Raji (cell line): ENCODE results near the gene AUTS2.

Source experiments
- POLR2A ChIP-seq: IDR thresholded peaks from 2 replicates; pipeline ENCODE4 v1.6.1; 2011; ENCODE audit warnings: low read depth, low read length, control low read depth; ENCODE audit not compliant: insufficient read depth

Gene AUTS2

GRCh38 chr7:70723339-70723738, 1125.1 kb downstream of the AUTS2 start:
- TF ChIP-seq POLR2A: no peak

DNA sequence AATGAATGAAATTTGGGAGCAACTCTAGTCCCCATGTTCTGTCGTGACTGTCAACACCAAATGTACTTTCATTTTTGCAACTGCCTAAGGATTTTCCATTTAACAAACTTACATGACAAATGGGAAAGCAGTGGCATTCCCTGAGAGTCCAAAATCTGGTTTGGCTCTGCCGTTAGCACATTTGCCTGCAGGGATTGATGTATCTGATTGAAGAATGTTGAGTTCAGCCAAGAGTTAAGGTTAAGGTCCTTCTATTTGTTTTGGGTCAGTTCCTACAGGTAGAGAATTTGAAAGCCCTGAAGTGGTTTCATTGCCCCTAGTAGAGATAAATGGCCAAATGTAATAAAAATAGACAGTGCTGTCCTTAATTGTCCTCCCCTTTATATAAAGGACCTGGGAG, 1127.2 kb downstream of the AUTS2 start:
- TF ChIP-seq POLR2A: no peak

- TF ChIP-seq POLR2A: no peak
Measured at GRCh38 chr7:70726294-70726693, 1128.0 kb downstream of the AUTS2 start.

DNA sequence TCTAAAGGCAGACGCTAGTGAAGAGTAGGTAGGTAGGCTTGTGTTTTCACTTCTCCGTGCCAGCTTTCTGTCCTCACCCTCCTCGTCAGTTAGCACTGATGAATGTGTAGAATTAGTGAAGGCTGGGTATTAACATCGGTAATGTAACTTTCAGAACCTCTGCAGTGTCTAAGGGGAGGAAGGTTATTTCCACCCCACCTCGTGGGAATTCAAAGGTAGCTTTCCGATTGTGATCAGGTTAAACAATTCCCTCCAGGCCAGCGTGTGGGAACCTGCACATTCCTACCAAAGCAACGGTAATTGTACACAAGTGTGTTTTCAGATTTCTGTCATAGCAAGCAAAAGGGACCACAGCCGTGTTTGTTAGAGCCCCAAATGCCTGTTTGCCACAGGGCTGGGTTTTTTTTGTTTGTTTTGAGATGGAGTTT, 1128.7 kb downstream of the AUTS2 start:
- no peak for TF ChIP-seq POLR2A

DNA sequence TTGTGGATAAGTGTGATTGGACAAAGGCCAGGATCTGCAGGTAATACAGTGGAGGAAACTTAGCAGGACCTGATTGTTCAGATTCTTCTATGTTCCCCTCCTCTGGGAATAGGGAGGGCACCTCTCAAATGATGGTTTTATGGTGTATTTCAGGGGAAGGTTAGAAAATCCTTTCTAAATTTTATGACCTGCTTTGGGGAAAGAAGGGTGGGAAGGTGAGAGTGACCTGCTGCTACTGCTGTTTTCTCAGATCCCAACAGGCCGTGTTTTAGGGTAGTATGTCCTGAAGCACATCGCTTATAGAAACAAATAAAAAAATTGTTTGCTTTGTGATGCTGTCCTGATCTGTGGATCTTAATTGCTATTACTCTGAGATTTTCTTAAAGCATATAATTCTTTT, 1129.6 kb downstream of the AUTS2 start:
- no peak for TF ChIP-seq POLR2A

DNA sequence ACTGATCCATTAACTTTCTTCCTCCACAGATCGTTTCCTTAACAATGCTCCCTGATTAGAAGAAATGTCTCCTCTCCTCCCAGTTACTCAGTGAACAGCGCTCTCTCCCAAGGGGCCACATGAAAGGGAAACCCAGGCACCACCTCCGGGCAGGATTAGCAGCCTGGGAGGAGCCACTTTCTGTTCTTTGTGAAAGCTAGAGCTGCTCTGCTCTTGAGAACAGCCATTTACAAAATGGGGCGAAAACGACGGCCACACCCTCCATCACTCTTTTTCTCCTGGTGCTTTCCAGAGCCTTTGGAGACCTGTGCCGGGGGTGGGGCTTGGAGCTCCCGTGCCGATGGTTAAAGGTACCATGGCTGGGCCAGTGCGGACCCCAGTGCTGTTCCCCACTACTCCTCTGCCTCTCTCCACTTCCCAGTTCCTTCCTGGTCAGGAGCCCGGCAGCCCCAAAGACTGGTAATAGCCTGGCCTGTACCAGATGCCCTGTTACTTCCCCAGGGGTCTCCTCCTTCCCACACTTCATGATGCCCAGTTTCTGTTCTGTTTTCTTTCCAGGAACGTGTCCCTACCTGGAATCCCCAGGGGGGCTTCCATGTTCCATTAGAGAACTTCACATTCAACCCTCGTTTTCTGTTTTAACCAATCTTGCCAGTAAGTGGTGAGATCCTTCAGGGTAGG, 1130.7 kb downstream of the AUTS2 start:
- TF ChIP-seq POLR2A: no peak

GRCh38 chr7:70730451-70731110, 1132.3 kb downstream of the AUTS2 start:
- TF ChIP-seq POLR2A: no peak

GRCh38 chr7:70733090-70733489, 1134.8 kb downstream of the AUTS2 start:
- no peak for TF ChIP-seq POLR2A

- TF ChIP-seq POLR2A: no peak
Measured at GRCh38 chr7:70734411-70734810, 1136.1 kb downstream of the AUTS2 start.

GRCh38 chr7:70735313-70735712, 1137.0 kb downstream of the AUTS2 start:
- TF ChIP-seq POLR2A: no peak

- TF ChIP-seq POLR2A: no peak
Measured at GRCh38 chr7:70736715-70737460, 1138.6 kb downstream of the AUTS2 start.

DNA sequence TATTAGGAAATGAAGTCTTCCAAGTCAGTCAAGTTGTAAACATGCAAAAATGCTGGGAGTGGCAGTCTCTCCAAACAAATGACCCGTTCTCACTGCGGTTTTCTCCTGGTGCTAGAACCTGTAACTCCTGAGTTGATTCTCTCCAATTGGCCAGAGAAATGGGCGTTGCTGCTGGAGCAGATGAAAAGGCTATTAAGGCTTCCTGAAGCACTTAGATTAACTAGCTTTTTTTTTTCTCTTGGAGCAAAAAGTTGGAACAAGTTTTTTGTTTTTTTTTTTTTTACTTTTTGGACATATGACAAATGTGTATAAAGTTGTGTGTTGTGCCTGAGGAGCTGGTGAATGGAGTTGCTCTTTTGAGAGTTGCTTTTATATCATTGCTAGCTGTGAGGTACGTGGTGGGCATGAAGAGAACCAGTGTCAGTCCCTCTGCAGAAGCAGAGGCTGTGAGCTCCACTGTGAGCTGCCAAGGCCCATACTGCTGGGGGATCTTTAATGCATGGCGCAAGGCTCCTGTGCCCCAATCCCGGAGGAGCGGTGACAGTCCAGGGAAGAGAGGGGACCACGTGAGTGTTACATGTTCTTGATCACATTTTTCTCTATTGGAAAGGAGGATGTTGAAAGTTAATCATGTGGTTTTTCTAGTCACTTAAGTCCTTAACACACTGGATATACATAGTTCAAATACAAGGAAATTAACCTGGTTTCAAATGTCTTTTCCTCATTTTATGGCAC, 1140.0 kb downstream of the AUTS2 start:
- no peak for TF ChIP-seq POLR2A

DNA sequence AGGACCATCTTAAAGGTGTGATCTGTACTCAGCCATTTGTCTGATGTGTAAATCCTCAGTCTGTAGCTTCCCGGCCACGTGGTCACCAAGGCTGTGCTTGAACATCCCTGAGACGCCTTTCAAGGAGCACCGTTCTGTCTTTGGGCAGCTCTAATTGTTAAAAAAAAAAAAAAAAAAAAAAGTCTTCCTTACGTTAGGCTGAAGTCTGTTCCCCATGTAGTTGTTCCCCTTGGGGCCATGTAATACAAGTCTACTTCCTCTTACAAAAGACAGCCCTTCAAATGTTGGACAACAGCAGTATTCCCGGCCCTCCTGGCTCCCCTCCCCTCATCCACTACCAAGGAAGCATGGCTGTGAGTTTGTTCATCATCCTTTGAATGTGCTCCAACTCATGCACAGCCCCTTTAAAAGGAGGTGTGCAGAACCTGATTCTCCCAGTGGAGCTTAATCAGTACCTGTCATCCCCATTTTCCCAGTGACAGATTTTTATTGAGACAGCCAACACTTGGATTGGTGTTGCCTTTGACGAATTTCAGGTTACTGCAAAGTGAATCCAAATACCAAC, 1141.5 kb downstream of the AUTS2 start:
- no peak for TF ChIP-seq POLR2A

DNA sequence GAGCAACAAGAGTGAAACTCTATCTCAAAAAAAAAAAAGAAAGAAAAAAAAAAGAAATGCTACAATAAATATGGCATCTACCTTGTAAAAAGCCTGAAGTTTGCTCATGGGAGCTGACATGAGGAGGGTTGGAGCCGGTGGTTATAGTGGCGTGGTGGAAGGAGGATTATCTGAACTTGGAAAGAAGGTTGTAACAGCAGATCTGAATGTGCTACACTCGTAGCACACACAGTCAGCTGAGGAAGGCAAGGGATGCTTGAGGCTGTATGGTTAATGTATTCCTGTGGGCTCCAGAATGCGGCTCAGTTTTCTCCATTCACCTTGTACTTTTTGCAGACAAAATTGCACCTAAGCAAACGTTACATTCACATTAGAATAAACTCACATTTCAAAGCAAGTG, 1143.4 kb downstream of the AUTS2 start:
- TF ChIP-seq POLR2A: no peak
